HepG2 (cell line): ENCODE measurements around the gene RRAD. TPM values are rescaled to one million over a fixed set of nuclear protein-coding genes. Genes with fewer than 3 reads are reported as not detected.

Experiments
- CBX5 ChIP-seq: sonication (generic); formaldehyde crosslinking; IDR thresholded peaks from 2 replicates; pipeline ENCODE4 v1.4.0; 2020; ENCODE audit warnings: missing genetic modification reagents, borderline replicate concordance
- ERF ChIP-seq: IDR thresholded peaks from 2 replicates; pipeline ENCODE4 v1.6.1; 2018; ENCODE audit warnings: missing biosample characterization, missing genetic modification reagents
- ETV5 ChIP-seq: IDR thresholded peaks from 2 replicates; pipeline ENCODE4 v1.6.1; 2018; ENCODE audit warnings: missing biosample characterization, missing genetic modification reagents, inconsistent platforms, borderline replicate concordance
- GZF1 ChIP-seq: sonication (generic); formaldehyde crosslinking; IDR thresholded peaks from 2 replicates; pipeline ENCODE4 v1.5.1; 2020; ENCODE audit warnings: mild to moderate bottlenecking, missing genetic modification reagents
- HNF4A ChIP-seq: sonication (generic); formaldehyde crosslinking; IDR thresholded peaks from 2 replicates; pipeline ENCODE4 v1.4.0; 2020; ENCODE audit warnings: missing genetic modification reagents
- MAFG ChIP-seq: sonication (generic); formaldehyde crosslinking; IDR thresholded peaks from 2 replicates; pipeline ENCODE4 v1.5.1; 2020; ENCODE audit warnings: mild to moderate bottlenecking, missing genetic modification reagents
- NFE2L1 ChIP-seq: sonication (generic); formaldehyde crosslinking; IDR thresholded peaks from 2 replicates; pipeline ENCODE4 v1.4.0; 2020; ENCODE audit warnings: missing genetic modification reagents, mild to moderate bottlenecking, borderline replicate concordance
- POGK ChIP-seq: sonication (generic); formaldehyde crosslinking; conservative IDR thresholded peaks from 2 replicates; pipeline ENCODE4 v1.8.0; 2022; ENCODE audit warnings: mild to moderate bottlenecking, moderate library complexity, missing genetic modification reagents
- RBM22 ChIP-seq: fragments of 200-400 bp; formaldehyde crosslinking; optimal IDR thresholded peaks from 2 replicates; pipeline ENCODE3; 2017; ENCODE audit warnings: mild to moderate bottlenecking, low read length, moderate library complexity
- RXRB ChIP-seq: IDR thresholded peaks from 2 replicates; pipeline ENCODE4 v1.6.1; 2016; ENCODE audit warnings: borderline replicate concordance, missing genetic modification reagents, missing compliant biosample characterization
- SNAPC2 ChIP-seq: sonication (generic); formaldehyde crosslinking; IDR thresholded peaks from 2 replicates; pipeline ENCODE4 v1.8.1; 2022; ENCODE audit warnings: mild to moderate bottlenecking, missing genetic modification reagents
- SOX5 ChIP-seq: IDR thresholded peaks from 2 replicates; pipeline ENCODE4 v1.6.1; 2016; ENCODE audit warnings: borderline replicate concordance
- ZBTB10 ChIP-seq: sonication (generic); formaldehyde crosslinking; IDR thresholded peaks from 2 replicates; pipeline ENCODE4 v1.4.0; 2020; ENCODE audit warnings: missing genetic modification reagents, borderline replicate concordance
- ZBTB40 ChIP-seq, 2 experiments: fragments of 450-650 bp in 1 of 2; sonication (generic) in 1 of 2; formaldehyde crosslinking in 1 of 2; IDR thresholded peaks; 2 replicates each; pipeline versions ENCODE4 v1.6.1 to v1.8.0; 2016 to 2022; ENCODE audit warnings: antibody characterized with exemption in 1 of 2, mild to moderate bottlenecking in 1 of 2, missing genetic modification reagents in 1 of 2
- ZNF451 ChIP-seq: sonication (generic); formaldehyde crosslinking; IDR thresholded peaks from 2 replicates; pipeline ENCODE4 v1.5.0; 2020; ENCODE audit warnings: mild to moderate bottlenecking, missing genetic modification reagents
- polyA plus RNA-seq, 8 experiments: library from polyadenylated mRNA; depleted of rRNA in 3 of 8; stranded (reverse) in 7 of 8; unstranded in 1 of 8; fragments of >200 nt; fragmentation: Illumina TruSeq in 4 of 8; extraction: Trizol in 4 of 8; gene quantifications; 2 replicates each; pipeline versions ENCODE4 v1.2.1 to v1.2.3, GENCODE V29; 2011 to 2016; ENCODE audit warnings: low read depth in 4 of 8, missing spikeins in 1 of 8, mixed read lengths in 1 of 8; ENCODE audit not compliant: insufficient read depth in 1 of 8
- total RNA-seq, 5 experiments: library from RNA; depleted of rRNA; stranded (reverse); fragments of >200 nt; fragmentation: Illumina TruSeq; extraction: Trizol; gene quantifications; 2 replicates each; pipeline ENCODE4 v1.2.3, GENCODE V29; 2016; ENCODE audit warnings: low read depth in 1 of 5

RRAD gene
- total and polyA plus RNA-seq, 2 of the 13 experiments (the other 11 are each of a cell fraction or from before 2014, with no cell fraction given): 0.80 to 1.1 TPM

GRCh38 chr16:66904846-66905632 is 20.3 kb downstream of the RRAD start (continued):
- TF ChIP-seq ERF (CRISPR knock-in tag) (peak; percentile 53; the same call in 1 of the 2 replicates), HNF4A (CRISPR knock-in tag) (peak; percentile 74), RBM22 (no peak), ETV5 (CRISPR knock-in tag) (no peak; the same call in 1 of the 2 replicates), RXRB (CRISPR knock-in tag) (peak; percentile 84), POGK (CRISPR knock-in tag) (no peak; the same call in 1 of the 2 replicates), SOX5 (CRISPR knock-in tag) (peak; percentile 50; the same call in 1 of the 2 replicates), MAFG (no peak; the same call in 1 of the 2 replicates), NFE2L1 (no peak), ZBTB10 (CRISPR knock-in tag) (peak; percentile 93), GZF1 (CRISPR knock-in tag) (no peak; the same call in 1 of the 2 replicates), SNAPC2 (CRISPR knock-in tag) (no peak), CBX5 (CRISPR knock-in tag) (no peak), ZNF451 (no peak), ZBTB40 (IDR thresholded peaks at IDR 0.05) (no peak), ZBTB40 (CRISPR knock-in tag; IDR thresholded peaks at IDR 0.05) (no peak)
